Measurements from ENCODE around the gene ZNF500.
"Not testable (repeated sequence)": the region's sequence is repeated elsewhere in the genome, so short reads cannot be mapped to it uniquely, and the experiment has no call there.

Gene ZNF500

DNA sequence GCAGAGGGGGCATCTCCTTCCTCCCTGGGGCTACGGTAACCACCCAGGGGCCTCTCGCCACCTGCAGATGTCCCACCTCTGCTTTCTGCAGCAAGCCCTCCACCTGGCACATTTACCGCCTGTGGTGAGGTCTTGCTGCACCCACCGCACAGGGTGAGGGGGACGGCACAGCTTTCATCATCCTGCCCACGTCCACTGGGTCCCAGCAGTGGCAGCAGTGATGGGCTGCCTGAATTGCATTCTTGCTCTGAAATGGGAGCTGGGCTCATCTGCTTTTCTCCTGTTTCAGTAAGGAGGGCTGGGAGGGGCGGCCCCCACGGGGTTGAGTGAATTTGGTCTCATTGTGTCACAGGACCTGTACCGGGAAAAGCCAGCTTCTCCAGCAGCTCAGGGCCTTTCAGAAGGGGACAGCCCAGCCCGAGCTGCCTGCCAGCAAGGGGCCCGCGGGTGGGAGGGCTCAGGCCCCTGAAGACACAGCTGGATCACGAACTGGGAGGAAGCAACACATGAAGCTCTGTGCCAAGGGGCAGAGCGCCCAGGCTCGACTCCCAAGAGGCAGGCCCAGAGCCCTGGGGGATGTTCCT is 19.9 kb downstream of the ZNF500 start:
- no peak overlapping the region for H3K4me3 ChIP-seq (ENCODE audit: low read depth, low read length)
- TF ChIP-seq, protein P1, sequence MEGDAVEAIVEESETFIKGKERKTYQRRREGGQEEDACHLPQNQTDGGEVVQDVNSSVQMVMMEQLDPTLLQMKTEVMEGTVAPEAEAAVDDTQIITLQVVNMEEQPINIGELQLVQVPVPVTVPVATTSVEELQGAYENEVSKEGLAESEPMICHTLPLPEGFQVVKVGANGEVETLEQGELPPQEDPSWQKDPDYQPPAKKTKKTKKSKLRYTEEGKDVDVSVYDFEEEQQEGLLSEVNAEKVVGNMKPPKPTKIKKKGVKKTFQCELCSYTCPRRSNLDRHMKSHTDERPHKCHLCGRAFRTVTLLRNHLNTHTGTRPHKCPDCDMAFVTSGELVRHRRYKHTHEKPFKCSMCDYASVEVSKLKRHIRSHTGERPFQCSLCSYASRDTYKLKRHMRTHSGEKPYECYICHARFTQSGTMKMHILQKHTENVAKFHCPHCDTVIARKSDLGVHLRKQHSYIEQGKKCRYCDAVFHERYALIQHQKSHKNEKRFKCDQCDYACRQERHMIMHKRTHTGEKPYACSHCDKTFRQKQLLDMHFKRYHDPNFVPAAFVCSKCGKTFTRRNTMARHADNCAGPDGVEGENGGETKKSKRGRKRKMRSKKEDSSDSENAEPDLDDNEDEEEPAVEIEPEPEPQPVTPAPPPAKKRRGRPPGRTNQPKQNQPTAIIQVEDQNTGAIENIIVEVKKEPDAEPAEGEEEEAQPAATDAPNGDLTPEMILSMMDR (IDR thresholded peaks at IDR 0.05; ENCODE audit: low read depth, low read length, missing control alignments), result no peak
- no peak for DNase-seq (ENCODE audit: low read depth)
- in situ Hi-C loops (cut with HindIII; ENCODE audit: low sequenced_read_pairs), result no loop called here

DNA sequence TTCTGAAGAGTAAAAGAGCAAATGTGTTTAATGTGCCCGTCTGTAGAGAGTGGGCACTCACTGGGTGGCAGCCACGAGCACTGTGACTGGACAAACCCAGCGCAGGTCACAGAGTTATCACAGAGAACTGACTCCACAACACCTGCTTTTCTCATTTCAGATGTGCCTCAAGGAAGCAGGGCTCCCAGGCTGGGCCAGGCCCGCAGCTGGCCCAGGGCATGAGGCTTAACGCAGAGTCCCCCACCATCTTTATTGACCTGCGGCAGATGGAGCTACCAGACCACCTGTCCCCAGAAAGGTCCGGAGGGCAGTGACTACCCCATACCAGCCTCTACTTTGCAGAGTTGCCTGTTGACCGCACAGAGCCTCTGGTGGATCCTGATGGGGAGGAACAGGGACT is 20.7 kb downstream of the ZNF500 start:
- DNase-seq (ENCODE audit: low read depth), result no peak
- in situ Hi-C loops (cut with HindIII; ENCODE audit: low sequenced_read_pairs), result no loop called here
- TF ChIP-seq, protein P1 (IDR thresholded peaks at IDR 0.05; ENCODE audit: low read depth, low read length, missing control alignments), result no peak
- no peak overlapping the region for H3K4me3 ChIP-seq (ENCODE audit: low read depth, low read length)

DNA sequence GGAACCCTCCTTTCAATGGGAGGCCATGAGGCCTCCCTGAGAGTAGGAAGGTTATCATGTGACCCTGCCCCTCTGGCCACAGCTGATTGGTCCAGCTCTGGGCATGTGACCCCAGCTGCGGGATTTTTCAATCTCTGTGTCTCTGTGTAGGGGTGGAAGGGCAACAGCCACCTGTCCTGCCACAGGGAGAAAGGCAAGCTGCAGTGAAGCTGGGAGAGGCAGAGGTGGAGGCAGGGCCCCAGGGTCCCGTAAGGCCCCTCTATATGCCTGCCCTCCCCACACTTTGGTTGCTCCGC is 21.7 kb downstream of the ZNF500 start:
- H3K4me3 ChIP-seq (ENCODE audit: low read depth, low read length), result no peak overlapping the region
- no peak for DNase-seq (ENCODE audit: low read depth)
- in situ Hi-C loops (cut with HindIII; ENCODE audit: low sequenced_read_pairs), result no loop called here
- TF ChIP-seq, protein P1 (IDR thresholded peaks at IDR 0.05; ENCODE audit: low read depth, low read length, missing control alignments), result no peak

DNA sequence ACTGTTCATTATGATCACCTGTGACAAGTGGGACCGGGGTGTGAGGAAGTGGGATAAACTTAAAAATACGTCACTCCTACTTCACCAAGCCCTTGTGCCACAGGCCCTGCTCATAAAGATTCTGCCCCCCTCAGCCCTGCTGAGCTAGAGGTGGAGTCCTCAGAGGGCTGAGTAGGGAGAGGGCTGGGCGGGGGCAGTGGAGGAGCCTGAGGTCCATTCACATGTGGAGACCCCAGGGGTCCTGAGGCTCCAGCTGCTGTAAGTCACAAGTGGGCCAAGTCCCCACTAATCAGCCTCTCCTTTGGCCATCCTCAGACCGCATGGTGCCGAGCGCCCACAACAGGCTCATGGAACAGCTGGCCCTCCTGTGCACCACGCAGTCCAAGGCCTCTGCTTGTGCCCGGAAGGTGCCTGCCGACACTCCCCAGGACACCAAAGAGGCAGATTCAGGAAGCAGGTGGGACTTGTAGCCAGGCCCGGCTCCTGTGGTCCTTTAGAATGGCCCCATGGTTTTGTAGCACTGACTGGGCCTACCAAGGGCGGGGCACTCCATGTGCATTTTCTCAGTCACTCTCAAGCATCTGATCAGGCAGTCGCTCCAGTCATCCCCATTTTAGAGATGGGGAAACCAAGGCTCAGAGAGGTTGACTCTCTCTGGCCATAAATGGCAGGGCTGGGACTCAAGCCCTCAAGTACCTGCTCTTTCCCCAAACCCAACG is 22.2 kb downstream of the ZNF500 start:
- TF ChIP-seq, protein P1 (IDR thresholded peaks at IDR 0.05; ENCODE audit: low read depth, low read length, missing control alignments), result no peak
- in situ Hi-C loops (cut with HindIII; ENCODE audit: low sequenced_read_pairs), result no loop called here
- no peak overlapping the region for H3K4me3 ChIP-seq (ENCODE audit: low read depth, low read length)
- DNase-seq (ENCODE audit: low read depth), result no peak

DNA sequence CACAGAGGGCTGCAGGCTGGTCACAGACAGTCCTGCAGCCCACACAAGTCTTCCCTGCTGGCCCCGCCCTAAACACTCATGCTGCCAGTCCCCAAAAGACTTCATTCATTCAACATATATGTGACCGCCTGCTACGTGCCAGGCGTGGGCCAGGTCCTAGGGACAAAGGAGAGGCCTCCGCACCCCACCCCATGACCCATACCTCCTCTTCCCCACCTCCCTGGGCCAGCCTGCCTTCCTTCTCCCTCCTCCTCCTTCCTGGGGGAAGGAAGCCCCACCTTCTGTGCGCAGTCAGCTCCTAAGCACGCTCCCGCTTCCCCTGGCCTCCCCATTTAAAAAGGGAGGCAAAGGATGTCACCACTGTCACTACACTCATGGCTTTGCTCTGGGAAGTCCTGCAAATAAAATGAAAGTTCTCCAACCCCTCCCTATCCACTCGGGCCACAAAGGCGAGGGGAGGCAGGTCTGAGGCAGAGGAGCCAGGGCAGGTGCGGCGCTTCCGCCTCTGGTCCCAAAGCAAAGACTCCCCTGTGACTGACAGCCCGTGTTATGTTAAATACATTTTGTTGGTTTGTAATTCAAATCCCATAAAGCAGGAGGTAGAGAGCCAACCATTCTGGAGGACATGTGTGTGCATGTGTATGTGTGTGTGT is 23.6 kb downstream of the ZNF500 start:
- in situ Hi-C loops (cut with HindIII; ENCODE audit: low sequenced_read_pairs), result no loop called here
- TF ChIP-seq, protein P1 (IDR thresholded peaks at IDR 0.05; ENCODE audit: low read depth, low read length, missing control alignments), result no peak
- no peak for DNase-seq (ENCODE audit: low read depth)
- H3K4me3 ChIP-seq (ENCODE audit: low read depth, low read length), result no peak overlapping the region

DNA sequence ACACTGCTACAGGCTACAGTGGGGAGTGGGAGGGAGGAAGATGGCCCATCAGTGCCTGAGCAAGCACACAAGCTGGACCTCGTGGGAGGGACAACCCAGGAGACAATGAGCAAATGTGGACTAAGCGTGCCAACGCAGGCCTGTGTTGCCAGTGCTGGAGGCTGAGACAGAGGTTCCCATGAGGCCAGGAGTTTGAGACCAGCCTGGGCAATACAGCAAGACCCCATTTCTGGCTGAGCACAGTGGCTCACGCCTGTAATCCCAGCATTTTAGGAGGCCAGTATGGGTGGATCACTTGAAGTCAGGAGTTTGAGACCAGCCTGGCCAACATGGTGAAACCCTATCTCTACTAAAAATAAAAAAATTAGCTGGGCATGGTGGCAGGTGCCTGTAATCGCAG is 28.6 kb downstream of the ZNF500 start:
- in situ Hi-C loops (cut with HindIII; ENCODE audit: low sequenced_read_pairs); H3K4me3 ChIP-seq (ENCODE audit: low read depth, low read length); DNase-seq (ENCODE audit: low read depth): not testable (repeated sequence)

DNA sequence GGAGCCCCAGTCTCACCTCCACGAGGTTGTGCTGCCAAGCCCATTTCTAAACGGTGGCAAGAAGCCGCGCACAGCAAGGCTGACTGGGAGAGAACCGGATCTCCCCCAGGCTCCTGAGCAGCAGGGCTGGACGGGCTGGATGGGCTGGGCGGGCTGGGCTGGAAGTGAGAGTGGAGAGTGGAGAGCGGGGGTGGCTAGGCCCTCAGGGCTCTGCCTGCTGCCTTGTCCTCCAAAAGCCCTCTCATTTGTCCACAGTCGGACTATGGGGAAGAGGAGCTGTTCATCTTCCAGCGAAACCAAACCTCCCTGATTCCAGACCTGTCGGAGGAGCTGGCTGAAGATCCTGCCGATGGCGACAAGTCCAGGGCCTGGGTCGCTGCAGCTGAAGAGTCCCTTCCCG is 29.4 kb downstream of the ZNF500 start:
- DNase-seq (ENCODE audit: low read depth), result no peak
- in situ Hi-C loops (cut with HindIII; ENCODE audit: low sequenced_read_pairs), result no loop called here
- TF ChIP-seq, protein P1 (IDR thresholded peaks at IDR 0.05; ENCODE audit: low read depth, low read length, missing control alignments), result no peak
- H3K4me3 ChIP-seq (ENCODE audit: low read depth, low read length), result no peak overlapping the region
